Thoracic aorta (tissue), 2 donors: ENCODE results near the gene POLH. TPM values are rescaled to one million over a fixed set of nuclear protein-coding genes. Genes with fewer than 3 reads are reported as not detected.
"Not testable (repeated sequence)": the region's sequence is repeated elsewhere in the genome, so short reads cannot be mapped to it uniquely, and the experiment has no call there.

ENCODE experiments used
- ATAC-seq: fragments of 150-250 bp; one replicate; pipeline ENCODE4 v1.8.0; 2017; ENCODE audit warnings: low read depth; ENCODE audit not compliant: insufficient number of reproducible peaks, low FRiP score
- DNase-seq: peaks from one replicate; pipeline ENCODE4 v3.0.0-alpha.2; 2020; ENCODE audit warnings: low spot score
- H3K27ac ChIP-seq, 2 donors: fragments of 200-600 bp; sonication (generic); 1 replicate in 1 of 2; 2 replicates in 1 of 2; pipeline ENCODE4 v1.5.1; 2016; ENCODE audit warnings: mild to moderate bottlenecking in 2 of 2, moderate library complexity in 2 of 2
- H3K27me3 ChIP-seq: fragments of 200-600 bp; sonication (generic); replicated peaks from 2 replicates; pipeline ENCODE4 v1.6.0; 2016; ENCODE audit warnings: mild to moderate bottlenecking; ENCODE audit not compliant: insufficient read depth
- H3K36me3 ChIP-seq: fragments of 200-600 bp; sonication (generic); one replicate; pipeline ENCODE4 v1.5.1; 2016
- H3K4me1 ChIP-seq, 2 donors: fragments of 200-600 bp; sonication (generic); 1 replicate in 1 of 2; 2 replicates in 1 of 2; pipeline versions ENCODE4 v1.5.1 to v1.6.0; 2016; ENCODE audit warnings: low read depth in 2 of 2, mild to moderate bottlenecking in 1 of 2; ENCODE audit not compliant: control insufficient read depth in 1 of 2
- H3K4me3 ChIP-seq: fragments of 200-600 bp; sonication (generic); 2 replicates; pipeline ENCODE4 v1.5.1; 2016; ENCODE audit warnings: mild to moderate bottlenecking
- H3K9me3 ChIP-seq: fragments of 200-600 bp; sonication (generic); 2 replicates; pipeline ENCODE4 v1.5.1; 2016
- total RNA-seq, 2 donors: library from RNA; depleted of rRNA; stranded (reverse); fragments of >200 nt; gene quantifications; one replicate each; pipeline versions ENCODE4 v1.1.0 to v1.2.3, GENCODE V29; 2016
- TF ChIP-seq, protein P1 (sequence below): fragments of 200-600 bp; sonication (generic); IDR thresholded peaks from one replicate; pipeline ENCODE4 v1.5.1; 2019; ENCODE audit warnings: antibody characterized with exemption

The POLH gene
- total RNA-seq, 2 donors from 2014 or later, result 9.0 to 11.9 TPM

DNA sequence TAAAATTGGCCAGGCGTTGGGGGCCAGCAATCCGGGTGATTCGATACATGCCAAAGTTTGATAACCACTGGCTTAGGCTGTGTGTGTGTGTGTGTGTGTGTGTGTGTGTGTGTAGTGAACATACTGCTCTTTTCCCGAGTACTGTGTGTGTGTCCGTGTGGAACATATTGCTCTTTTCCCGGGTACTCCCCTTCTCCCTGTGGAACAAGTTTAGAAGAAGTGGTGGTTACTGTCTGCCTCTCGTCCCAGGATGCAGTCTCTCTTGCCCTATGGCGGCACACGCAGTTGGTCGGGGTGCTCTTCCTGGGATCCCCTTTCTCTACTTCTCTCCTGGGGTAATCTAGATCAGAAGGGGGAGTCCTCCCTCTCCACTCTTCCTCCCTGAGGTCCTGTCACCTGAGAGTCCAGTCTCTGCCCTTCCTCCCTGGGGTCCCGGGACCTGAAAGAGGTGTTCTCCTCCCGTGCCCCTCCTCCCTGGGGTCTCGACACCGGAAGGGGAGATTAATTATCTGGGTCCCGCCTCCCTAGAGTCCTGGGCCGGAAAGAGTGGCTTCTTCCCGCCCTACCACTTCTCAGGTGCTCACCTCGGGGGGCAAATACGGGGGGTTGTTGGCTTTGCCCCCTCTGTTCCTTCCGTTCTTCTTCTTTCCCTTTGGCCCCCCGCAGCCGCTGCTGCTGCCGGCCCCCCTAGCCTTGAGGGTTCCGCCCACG lies 52.6 kb downstream of the POLH start:
- Histone ChIP-seq H3K36me3 (peaks cover 25% of the 10 kb centered on the region), H3K27ac (peak overlapping the region; percentile 89 to 91), H3K9me3 (no peaks in the 10 kb centered on the region), H3K27me3 (no peaks in the 10 kb centered on the region), H3K4me1 (peaks cover 10 to 28% of the 10 kb centered on the region in 2 donors), H3K4me3 (peak overlapping the region; percentile 94)
- DNase-seq (no peak), ATAC-seq (no peak)
- TF ChIP-seq, protein P1, sequence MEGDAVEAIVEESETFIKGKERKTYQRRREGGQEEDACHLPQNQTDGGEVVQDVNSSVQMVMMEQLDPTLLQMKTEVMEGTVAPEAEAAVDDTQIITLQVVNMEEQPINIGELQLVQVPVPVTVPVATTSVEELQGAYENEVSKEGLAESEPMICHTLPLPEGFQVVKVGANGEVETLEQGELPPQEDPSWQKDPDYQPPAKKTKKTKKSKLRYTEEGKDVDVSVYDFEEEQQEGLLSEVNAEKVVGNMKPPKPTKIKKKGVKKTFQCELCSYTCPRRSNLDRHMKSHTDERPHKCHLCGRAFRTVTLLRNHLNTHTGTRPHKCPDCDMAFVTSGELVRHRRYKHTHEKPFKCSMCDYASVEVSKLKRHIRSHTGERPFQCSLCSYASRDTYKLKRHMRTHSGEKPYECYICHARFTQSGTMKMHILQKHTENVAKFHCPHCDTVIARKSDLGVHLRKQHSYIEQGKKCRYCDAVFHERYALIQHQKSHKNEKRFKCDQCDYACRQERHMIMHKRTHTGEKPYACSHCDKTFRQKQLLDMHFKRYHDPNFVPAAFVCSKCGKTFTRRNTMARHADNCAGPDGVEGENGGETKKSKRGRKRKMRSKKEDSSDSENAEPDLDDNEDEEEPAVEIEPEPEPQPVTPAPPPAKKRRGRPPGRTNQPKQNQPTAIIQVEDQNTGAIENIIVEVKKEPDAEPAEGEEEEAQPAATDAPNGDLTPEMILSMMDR, result no peak

DNA sequence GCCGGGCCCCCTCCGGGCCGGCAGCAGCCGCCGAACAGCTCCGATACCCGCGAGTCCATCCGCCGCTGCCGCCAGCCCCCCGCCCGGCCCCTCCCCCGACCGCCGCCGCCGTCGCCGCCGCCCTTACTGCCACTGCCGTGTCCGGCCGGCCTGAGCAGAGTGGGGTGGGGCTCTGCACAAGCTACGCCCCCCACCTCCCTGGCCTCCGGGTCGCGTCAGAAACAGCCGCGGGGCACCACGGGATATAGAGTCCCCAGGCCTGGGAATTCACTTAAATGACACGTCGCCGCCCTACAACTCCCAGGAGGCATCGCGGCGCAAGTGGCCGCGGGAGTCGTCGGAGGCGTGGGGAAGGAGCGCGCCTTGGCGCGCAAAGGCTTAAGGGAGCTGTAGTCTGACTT lies 53.1 kb downstream of the POLH start, which contains the start of gene GTPBP2:
TSS of gene GTPBP2 (minus strand) at position 161 of the 401 bp plus-strand sequence. CDS start at position 59, 102 bp downstream.
- peak within 1 kb of the TSS; percentile 94 to 98 for H3K27ac ChIP-seq
- DNase-seq (peak; percentile 97), ATAC-seq (peak; percentile 79)
- peak within 1 kb of the TSS; percentile 94 for H3K4me3 ChIP-seq
- TF ChIP-seq, protein P1, result no peak
- H3K9me3 ChIP-seq, result no peaks in the 10 kb centered on the region
- peaks cover 10 to 28% of the 10 kb centered on the region in 2 donors for H3K4me1 ChIP-seq
- H3K36me3 ChIP-seq, result peaks cover 19% of the 10 kb centered on the region
- H3K27me3 ChIP-seq, result no peaks in the 10 kb centered on the region

DNA sequence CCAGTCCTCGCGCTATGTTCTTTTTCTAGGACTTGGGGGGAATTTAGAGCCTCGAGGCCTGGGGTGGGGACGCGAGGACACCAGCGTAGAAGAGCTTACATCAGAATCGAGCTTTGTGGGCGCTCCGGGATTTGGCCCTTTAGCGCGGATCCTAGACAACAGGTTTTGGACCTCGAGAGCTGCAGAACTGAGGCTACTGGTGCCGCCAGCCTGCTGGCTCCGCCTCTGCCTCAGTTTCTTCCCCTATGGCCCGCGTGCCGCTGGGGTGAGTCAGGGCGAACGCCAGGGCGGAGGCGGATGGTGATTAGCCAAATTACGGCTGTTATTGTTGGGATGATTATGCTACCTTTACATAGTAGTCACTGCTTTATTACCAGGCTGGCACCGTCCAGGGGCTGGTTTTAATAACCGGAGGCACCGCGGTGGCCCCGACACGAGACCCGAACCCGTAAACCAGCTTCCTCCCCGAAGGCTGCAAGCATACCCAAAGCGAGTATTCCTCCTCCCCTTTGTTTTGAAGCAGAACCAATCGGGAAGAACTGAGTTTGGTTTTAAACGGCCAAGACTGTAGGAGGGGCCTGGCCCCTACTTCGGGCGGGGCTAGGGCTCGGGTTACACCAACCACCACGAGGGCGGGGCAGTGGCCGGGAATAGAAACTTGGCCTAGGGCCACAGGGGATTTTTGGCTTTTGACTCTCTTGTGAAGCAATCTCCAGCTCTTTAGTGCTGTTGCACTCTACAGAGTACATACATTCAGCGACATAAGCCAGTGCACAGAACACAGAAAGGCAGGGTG lies 53.7 kb downstream of the POLH start:
- Histone ChIP-seq H3K27ac (peak overlapping the region; percentile 94 to 98), H3K9me3 (no peaks in the 10 kb centered on the region), H3K27me3 (no peaks in the 10 kb centered on the region), H3K4me1 (peaks cover 10 to 28% of the 10 kb centered on the region in 2 donors), H3K4me3 (peak overlapping the region; percentile 94), H3K36me3 (peaks cover 13% of the 10 kb centered on the region)
- TF ChIP-seq, protein P1, result no peak
- DNase-seq (peak; percentile 86), ATAC-seq (peak; percentile 94)

DNA sequence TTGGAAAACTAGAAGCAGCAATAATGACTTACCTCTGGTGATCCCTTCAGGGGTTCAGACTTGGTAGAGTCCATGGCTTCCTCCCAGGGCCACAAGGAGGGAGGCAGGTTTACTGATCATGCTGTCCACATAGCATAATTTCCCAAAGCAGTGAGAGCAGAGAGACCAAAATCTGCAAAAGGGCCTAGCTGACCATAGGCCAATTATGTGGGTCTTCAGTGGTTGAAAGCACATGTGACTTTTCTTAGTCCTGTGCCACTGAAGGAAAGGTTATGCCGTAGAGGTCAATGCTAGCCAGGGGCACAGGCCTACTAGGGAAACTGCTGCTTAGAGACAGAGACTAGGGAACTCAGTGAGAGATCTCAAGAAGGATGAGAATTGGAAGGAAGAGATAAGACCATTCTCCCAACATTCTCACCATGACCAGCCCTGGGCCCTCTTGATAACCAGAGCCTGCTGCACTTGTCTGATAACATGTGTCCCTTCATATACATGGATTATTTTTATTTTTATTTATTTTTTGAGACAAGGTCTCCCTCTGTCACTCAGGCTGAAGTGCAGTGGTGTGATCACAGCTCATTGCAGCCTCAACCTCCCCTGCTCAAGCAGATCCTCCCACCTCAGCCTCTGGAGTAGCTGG lies 55.1 kb downstream of the POLH start:
- Histone ChIP-seq H3K4me1 (peaks cover 10 to 24% of the 10 kb centered on the region in 2 donors), H3K4me3 (no peak overlapping the region), H3K27ac (peak overlapping the region in 1 of 2 donors; percentile 98), H3K9me3 (no peaks in the 10 kb centered on the region), H3K27me3 (no peaks in the 10 kb centered on the region), H3K36me3 (peaks cover 3% of the 10 kb centered on the region)
- ATAC-seq (no peak), DNase-seq (no peak)
- TF ChIP-seq, protein P1, result no peak

DNA sequence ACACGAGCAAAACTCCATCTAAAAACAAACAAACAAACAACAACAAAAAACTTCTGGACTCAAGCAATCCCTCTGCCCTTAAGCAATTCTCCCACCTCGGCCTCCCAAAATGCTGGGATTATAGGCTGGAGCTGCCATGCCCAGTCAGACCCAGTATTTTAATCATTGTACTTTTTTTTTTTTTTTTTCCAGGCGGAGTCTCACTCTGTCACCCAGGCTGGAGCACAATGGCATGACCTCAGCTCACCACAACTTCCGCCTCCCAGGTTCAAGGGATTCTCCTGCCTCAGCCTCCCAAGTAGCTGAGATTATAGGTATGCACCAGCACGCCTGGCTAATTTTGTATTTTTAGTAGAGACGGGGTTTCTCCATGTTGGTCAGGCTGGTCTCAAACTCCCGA lies 57.0 kb downstream of the POLH start:
- not testable (repeated sequence) for H3K9me3 ChIP-seq, DNase-seq, H3K36me3 ChIP-seq, ATAC-seq, H3K27ac ChIP-seq, H3K27me3 ChIP-seq, H3K4me3 ChIP-seq
- peaks cover 18 to 24% of the 10 kb centered on the region in 2 donors for H3K4me1 ChIP-seq
